PC-9 (cell line): Measurements from ENCODE around the gene KRT14. TPM values are rescaled to one million over a fixed set of nuclear protein-coding genes. Genes with fewer than 3 reads are reported as not detected.

Experiments
- BruUV-seq: library from RNA; stranded (reverse); fragments of 400-500 nt; replicated peaks from 2 replicates; lab custom pipeline; 2021; lab: Mats Ljungman, UMichigan
- CTCF ChIA-PET: fragments of 300-600 bp; sonication (Branson Sonifier 250); formaldehyde crosslinking; loops from one replicate; lab custom pipeline; 2022; ENCODE audit warnings: antibody characterized with exemption; lab: Charles Lee
- POLR2A ChIA-PET: fragments of 300-600 bp; sonication (Branson Sonifier 250); formaldehyde crosslinking; loops from one replicate; lab custom pipeline; 2022; ENCODE audit warnings: antibody characterized with exemption; ENCODE audit not compliant: unreplicated experiment; lab: Charles Lee
- DNase-seq, 2 experiments: peaks; one replicate each; pipeline versions ENCODE4 v3.0.0 to v3.0.0-alpha.2; 2015 to 2022; ENCODE audit warnings: mixed read lengths in 1 of 2
- H2AFZ ChIP-seq: fragments of 200-600 bp; sonication (generic); 2 replicates; pipeline ENCODE4 v1.8.1; 2017; ENCODE audit warnings: antibody characterized with exemption
- H3F3A ChIP-seq: fragments of 200-600 bp; sonication (generic); 2 replicates; pipeline ENCODE4 v1.8.1; 2017; ENCODE audit warnings: antibody characterized with exemption, mild to moderate bottlenecking, low read depth; ENCODE audit not compliant: insufficient read depth
- H3K27ac ChIP-seq: fragments of 200-600 bp; sonication (generic); 2 replicates; pipeline ENCODE4 v1.6.1; 2016; ENCODE audit warnings: mixed run types
- H3K27me3 ChIP-seq: fragments of 200-600 bp; sonication (generic); 2 replicates; pipeline ENCODE4 v1.6.1; 2016; ENCODE audit warnings: low read depth, mixed run types; ENCODE audit not compliant: insufficient read depth
- H3K36me3 ChIP-seq: fragments of 200-600 bp; sonication (generic); 2 replicates; pipeline ENCODE4 v1.6.1; 2016; ENCODE audit warnings: low read depth, mixed run types
- H3K4me1 ChIP-seq: fragments of 200-600 bp; sonication (generic); replicated peaks from 2 replicates; pipeline ENCODE4 v1.6.1; 2016; ENCODE audit warnings: mixed run types; ENCODE audit not compliant: insufficient read depth
- H3K4me2 ChIP-seq: fragments of 200-600 bp; sonication (generic); 2 replicates; pipeline ENCODE4 v1.6.1; 2017; ENCODE audit warnings: mixed run types
- H3K4me3 ChIP-seq: fragments of 200-600 bp; sonication (generic); 2 replicates; pipeline ENCODE4 v1.6.1; 2016; ENCODE audit warnings: mixed run types
- H3K79me2 ChIP-seq: fragments of 200-600 bp; sonication (generic); 2 replicates; pipeline ENCODE4 v1.6.1; 2017; ENCODE audit warnings: low read depth, mixed run types
- H3K9me2 ChIP-seq: fragments of 200-600 bp; sonication (generic); 2 replicates; pipeline ENCODE4 v1.8.1; 2017; ENCODE audit warnings: mild to moderate bottlenecking; ENCODE audit not compliant: insufficient read depth
- H3K9me3 ChIP-seq: fragments of 200-600 bp; sonication (generic); 2 replicates; pipeline ENCODE4 v1.8.1; 2016; ENCODE audit warnings: low read depth; ENCODE audit not compliant: insufficient read depth
- H4K20me1 ChIP-seq: fragments of 200-600 bp; sonication (generic); 2 replicates; pipeline ENCODE4 v1.8.1; 2017; ENCODE audit not compliant: insufficient read depth
- CTCF ChIP-seq: fragments of 200-600 bp; sonication (generic); conservative IDR thresholded peaks from 2 replicates; pipeline ENCODE4 v1.6.1; 2017; ENCODE audit warnings: mixed run types, antibody characterized with exemption, mild to moderate bottlenecking, moderate library complexity
- EZH2 ChIP-seq: fragments of 200-600 bp; sonication (generic); IDR thresholded peaks from 2 replicates; pipeline ENCODE4 v1.8.0; 2017; ENCODE audit warnings: antibody characterized with exemption, low read depth
- intact Hi-C: fragments of 100-400 bp; cut with micrococcal nuclease; formaldehyde crosslinking; loops from one replicate; pipeline ENCODE4 v1.10.0; 2022; ENCODE audit not compliant: unreplicated experiment
- total RNA-seq: library from RNA; stranded (reverse); gene quantifications from 2 replicates; pipeline ENCODE4 v1.2.3, GENCODE V29; 2021

The KRT14 gene
- total RNA-seq, 1 experiment from 2014 or later, result 2.2 TPM

GRCh38 chr17:41575336-41575735, 11.4 kb downstream of the KRT14 start:
- Histone ChIP-seq H3K27ac (no peak overlapping the region), H3K4me2 (no peak overlapping the region), H3K27me3 (no peaks in the 10 kb centered on the region), H3K79me2 (no peaks in the 10 kb centered on the region), H3K9me3 (no peaks in the 10 kb centered on the region), H3K4me1 (peaks cover 30% of the 10 kb centered on the region), H3K9me2 (no peaks in the 10 kb centered on the region), H2AFZ (no peak overlapping the region), H3K36me3 (no peaks in the 10 kb centered on the region), H3F3A (peaks cover 16% of the 10 kb centered on the region; the same call in 1 of the 2 replicates), H4K20me1 (no peaks in the 10 kb centered on the region), H3K4me3 (no peak overlapping the region)
- no peak for DNase-seq
- POLR2A ChIA-PET, result no interaction called here
- TF ChIP-seq CTCF (no peak), EZH2 (no peak)
- CTCF ChIA-PET, result no interaction called here
- intact Hi-C loops, result loop anchor here (5.0 kb wide), 1 partner anchor 47 kb away; the partner anchor contains the start of gene KRT17
- no TSS peak for BruUV-seq

GRCh38 chr17:41571561-41572434, 14.9 kb downstream of the KRT14 start, which contains the start of gene KRT9:
KRT9 (minus strand) TSS chr17:41572059; CDS start chr17:41571992, 67 bp downstream.
- Histone ChIP-seq H3K4me3 (no peak within 1 kb of the TSS), H3K79me2 (no peaks in the 10 kb centered on the region), H3K9me2 (no peaks in the 10 kb centered on the region), H3K9me3 (no peaks in the 10 kb centered on the region), H3F3A (no peaks in the 10 kb centered on the region), H3K4me1 (peaks cover 5% of the 10 kb centered on the region; the same call in 1 of the 2 replicates), H3K4me2 (no peak within 1 kb of the TSS), H3K36me3 (no peaks in the 10 kb centered on the region), H3K27me3 (no peaks in the 10 kb centered on the region), H4K20me1 (no peaks in the 10 kb centered on the region), H2AFZ (no peak within 1 kb of the TSS), H3K27ac (no peak within 1 kb of the TSS)
- intact Hi-C loops, result no loop called here
- ChIA-PET POLR2A (interaction anchor here (0.7 kb wide), 1 partner anchor 830 kb away, joined by 8 read pairs; no protein-coding TSS in a partner anchor), CTCF (interaction anchor here (0.6 kb wide), 1 partner anchor 89 kb away, joined by 3 read pairs; no protein-coding TSS in a partner anchor)
- no peak for DNase-seq
- TF ChIP-seq EZH2 (no peak), CTCF (no peak)
- BruUV-seq, result no TSS peak

DNA sequence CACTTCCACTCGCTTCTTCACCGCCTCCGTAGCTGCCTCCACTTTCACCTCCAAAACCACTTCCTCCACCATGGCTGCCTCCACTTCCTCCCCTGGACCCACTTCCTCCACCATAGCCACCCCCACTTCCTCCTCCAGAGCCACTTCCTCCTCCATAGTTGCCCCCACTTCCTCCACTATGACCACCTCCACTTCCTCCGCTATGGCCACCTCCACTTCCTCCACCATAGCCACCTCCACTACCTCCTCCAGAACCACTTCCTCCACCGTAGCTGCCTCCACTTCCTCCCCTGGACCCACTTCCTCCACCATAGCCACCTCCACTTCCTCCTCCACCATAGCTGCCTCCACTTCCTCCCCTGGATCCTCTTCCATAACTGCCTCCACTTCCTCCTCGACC, 19.4 kb downstream of the KRT14 start:
- Histone ChIP-seq H3K79me2 (no peaks in the 10 kb centered on the region), H3K36me3 (no peaks in the 10 kb centered on the region), H3K4me2 (no peak overlapping the region), H3K4me1 (no peaks in the 10 kb centered on the region), H2AFZ (no peak overlapping the region), H3F3A (no peaks in the 10 kb centered on the region), H3K9me3 (no peaks in the 10 kb centered on the region), H4K20me1 (no peaks in the 10 kb centered on the region), H3K27me3 (no peaks in the 10 kb centered on the region), H3K4me3 (no peak overlapping the region), H3K27ac (no peak overlapping the region), H3K9me2 (no peaks in the 10 kb centered on the region)
- no peak for DNase-seq
- no TSS peak for BruUV-seq
- no peak for TF ChIP-seq CTCF
- TF ChIP-seq EZH2, result no peak
- intact Hi-C loops, result no loop called here
- ChIA-PET CTCF (interaction anchor here (0.6 to 0.7 kb wide), 3 partner anchors 9 to 78 kb away, joined by 3 read pairs; no protein-coding TSS in a partner anchor), POLR2A (no interaction called here)
